ENCODE results near the gene DHFR. TPM values are rescaled to one million over a fixed set of nuclear protein-coding genes. Genes with fewer than 3 reads are reported as not detected.

The DHFR gene
- total and polyA plus RNA-seq, 9 of the 15 experiments (the other 6 are each of a cell fraction or from before 2014, with no cell fraction given), result 45.6 to 176 (median 97.7) TPM

DNA sequence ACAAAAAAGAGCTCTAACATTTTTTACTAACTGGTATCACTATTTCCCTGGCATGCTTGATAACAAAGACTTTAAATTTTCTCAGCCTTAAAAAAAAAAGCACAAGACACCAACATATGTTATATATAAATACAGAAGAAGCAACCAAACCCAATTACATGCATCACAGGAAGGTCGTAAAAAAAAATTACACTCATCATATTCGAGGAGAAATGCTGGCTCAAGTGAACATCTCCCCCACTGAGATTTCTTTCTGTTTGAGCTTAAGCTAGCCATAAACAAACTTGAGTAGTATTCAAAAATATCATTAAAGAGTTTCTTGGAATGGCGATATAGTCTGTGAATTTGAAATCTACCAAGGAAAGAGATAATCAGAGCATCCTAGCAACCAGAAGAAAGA is 7.9 kb downstream of the DHFR start (continued):
- TF ChIP-seq, protein P1, sequence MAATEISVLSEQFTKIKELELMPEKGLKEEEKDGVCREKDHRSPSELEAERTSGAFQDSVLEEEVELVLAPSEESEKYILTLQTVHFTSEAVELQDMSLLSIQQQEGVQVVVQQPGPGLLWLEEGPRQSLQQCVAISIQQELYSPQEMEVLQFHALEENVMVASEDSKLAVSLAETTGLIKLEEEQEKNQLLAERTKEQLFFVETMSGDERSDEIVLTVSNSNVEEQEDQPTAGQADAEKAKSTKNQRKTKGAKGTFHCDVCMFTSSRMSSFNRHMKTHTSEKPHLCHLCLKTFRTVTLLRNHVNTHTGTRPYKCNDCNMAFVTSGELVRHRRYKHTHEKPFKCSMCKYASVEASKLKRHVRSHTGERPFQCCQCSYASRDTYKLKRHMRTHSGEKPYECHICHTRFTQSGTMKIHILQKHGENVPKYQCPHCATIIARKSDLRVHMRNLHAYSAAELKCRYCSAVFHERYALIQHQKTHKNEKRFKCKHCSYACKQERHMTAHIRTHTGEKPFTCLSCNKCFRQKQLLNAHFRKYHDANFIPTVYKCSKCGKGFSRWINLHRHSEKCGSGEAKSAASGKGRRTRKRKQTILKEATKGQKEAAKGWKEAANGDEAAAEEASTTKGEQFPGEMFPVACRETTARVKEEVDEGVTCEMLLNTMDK (IDR thresholded peaks at IDR 0.05; ENCODE audit: borderline replicate concordance, insufficient read depth, low read depth, low read length, poor library complexity, severe bottlenecking), result no peak
- TF ChIP-seq, protein P2, sequence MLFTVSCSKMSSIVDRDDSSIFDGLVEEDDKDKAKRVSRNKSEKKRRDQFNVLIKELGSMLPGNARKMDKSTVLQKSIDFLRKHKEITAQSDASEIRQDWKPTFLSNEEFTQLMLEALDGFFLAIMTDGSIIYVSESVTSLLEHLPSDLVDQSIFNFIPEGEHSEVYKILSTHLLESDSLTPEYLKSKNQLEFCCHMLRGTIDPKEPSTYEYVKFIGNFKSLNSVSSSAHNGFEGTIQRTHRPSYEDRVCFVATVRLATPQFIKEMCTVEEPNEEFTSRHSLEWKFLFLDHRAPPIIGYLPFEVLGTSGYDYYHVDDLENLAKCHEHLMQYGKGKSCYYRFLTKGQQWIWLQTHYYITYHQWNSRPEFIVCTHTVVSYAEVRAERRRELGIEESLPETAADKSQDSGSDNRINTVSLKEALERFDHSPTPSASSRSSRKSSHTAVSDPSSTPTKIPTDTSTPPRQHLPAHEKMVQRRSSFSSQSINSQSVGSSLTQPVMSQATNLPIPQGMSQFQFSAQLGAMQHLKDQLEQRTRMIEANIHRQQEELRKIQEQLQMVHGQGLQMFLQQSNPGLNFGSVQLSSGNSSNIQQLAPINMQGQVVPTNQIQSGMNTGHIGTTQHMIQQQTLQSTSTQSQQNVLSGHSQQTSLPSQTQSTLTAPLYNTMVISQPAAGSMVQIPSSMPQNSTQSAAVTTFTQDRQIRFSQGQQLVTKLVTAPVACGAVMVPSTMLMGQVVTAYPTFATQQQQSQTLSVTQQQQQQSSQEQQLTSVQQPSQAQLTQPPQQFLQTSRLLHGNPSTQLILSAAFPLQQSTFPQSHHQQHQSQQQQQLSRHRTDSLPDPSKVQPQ (CRISPR knock-in tag; IDR thresholded peaks at IDR 0.05; ENCODE audit: borderline replicate concordance), result no peak
- no peak for TF ChIP-seq ESRRA (IDR thresholded peaks at IDR 0.05; ENCODE audit: borderline replicate concordance, low read depth)
- no peak for TF ChIP-seq SMAD2 (IDR thresholded peaks at IDR 0.05; ENCODE audit: low read depth, low read length)
- TF ChIP-seq ZNF589 (CRISPR knock-in tag; IDR thresholded peaks at IDR 0.05; ENCODE audit: low read depth), result no peak
- TF ChIP-seq, protein P3, sequence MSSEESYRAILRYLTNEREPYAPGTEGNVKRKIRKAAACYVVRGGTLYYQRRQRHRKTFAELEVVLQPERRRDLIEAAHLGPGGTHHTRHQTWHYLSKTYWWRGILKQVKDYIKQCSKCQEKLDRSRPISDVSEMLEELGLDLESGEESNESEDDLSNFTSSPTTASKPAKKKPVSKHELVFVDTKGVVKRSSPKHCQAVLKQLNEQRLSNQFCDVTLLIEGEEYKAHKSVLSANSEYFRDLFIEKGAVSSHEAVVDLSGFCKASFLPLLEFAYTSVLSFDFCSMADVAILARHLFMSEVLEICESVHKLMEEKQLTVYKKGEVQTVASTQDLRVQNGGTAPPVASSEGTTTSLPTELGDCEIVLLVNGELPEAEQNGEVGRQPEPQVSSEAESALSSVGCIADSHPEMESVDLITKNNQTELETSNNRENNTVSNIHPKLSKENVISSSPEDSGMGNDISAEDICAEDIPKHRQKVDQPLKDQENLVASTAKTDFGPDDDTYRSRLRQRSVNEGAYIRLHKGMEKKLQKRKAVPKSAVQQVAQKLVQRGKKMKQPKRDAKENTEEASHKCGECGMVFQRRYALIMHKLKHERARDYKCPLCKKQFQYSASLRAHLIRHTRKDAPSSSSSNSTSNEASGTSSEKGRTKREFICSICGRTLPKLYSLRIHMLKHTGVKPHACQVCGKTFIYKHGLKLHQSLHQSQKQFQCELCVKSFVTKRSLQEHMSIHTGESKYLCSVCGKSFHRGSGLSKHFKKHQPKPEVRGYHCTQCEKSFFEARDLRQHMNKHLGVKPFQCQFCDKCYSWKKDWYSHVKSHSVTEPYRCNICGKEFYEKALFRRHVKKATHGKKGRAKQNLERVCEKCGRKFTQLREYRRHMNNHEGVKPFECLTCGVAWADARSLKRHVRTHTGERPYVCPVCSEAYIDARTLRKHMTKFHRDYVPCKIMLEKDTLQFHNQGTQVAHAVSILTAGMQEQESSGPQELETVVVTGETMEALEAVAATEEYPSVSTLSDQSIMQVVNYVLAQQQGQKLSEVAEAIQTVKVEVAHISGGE (CRISPR knock-in tag; IDR thresholded peaks at IDR 0.05), result no peak
- no peak for TF ChIP-seq NR1H2 (CRISPR knock-in tag; IDR thresholded peaks at IDR 0.05)
- no peak for TF ChIP-seq ZNF445 (CRISPR knock-in tag; IDR thresholded peaks at IDR 0.05; ENCODE audit: low read depth)
- TF ChIP-seq LEF1 (IDR thresholded peaks at IDR 0.05), result no peak
- TF ChIP-seq DPF2 (IDR thresholded peaks at IDR 0.05), result no peak
